ENCODE measurements around the gene MTCL1.

GRCh38 chr18:8695932-8696517 is 9.3 kb upstream of the MTCL1 start:
- TF ChIP-seq EZH2phosphoT487 (IDR thresholded peaks at IDR 0.05; ENCODE audit: borderline replicate concordance) (no peak), CTCF (conservative IDR thresholded peaks at IDR 0.05; ENCODE audit: low read length) (no peak)

All from Loucy (cell line).